ENCODE results near the gene AKR1B1.

GRCh38 chr7:134448356-134449229 lies 10.3 kb downstream of the AKR1B1 start:
- TF ChIP-seq CTCF (IDR thresholded peaks at IDR 0.05) (no peak), POLR2A (IDR thresholded peaks at IDR 0.05) (no peak)

Measured in esophagus squamous epithelium (tissue), 4 donors.